ENCODE measurements around the gene DCTPP1. TPM values are rescaled to one million over a fixed set of nuclear protein-coding genes. Genes with fewer than 3 reads are reported as not detected.

DCTPP1 gene
- total and polyA plus RNA-seq, 2 of the 13 experiments (the other 11 are each of a cell fraction or from before 2014, with no cell fraction given), result 54.8 to 74.4 TPM

GRCh38 chr16:30395155-30395991, 34.5 kb downstream of the DCTPP1 start, which contains the start of gene ZNF48 (continued):
- TF ChIP-seq MTERF4 (CRISPR knock-in tag; IDR thresholded peaks at IDR 0.05), result no peak
- peak; percentile 58; the same call in 1 of the 2 replicates for TF ChIP-seq TP53 (CRISPR knock-in tag; conservative IDR thresholded peaks at IDR 0.05)
- peak; percentile 46 for TF ChIP-seq HDAC2 (CRISPR knock-in tag; IDR thresholded peaks at IDR 0.05)
- TF ChIP-seq ZNF281 (CRISPR knock-in tag; IDR thresholded peaks at IDR 0.05; ENCODE audit: borderline replicate concordance), result peak; percentile 67; the same call in 1 of the 2 replicates
- peak; percentile 78; the same call in 1 of the 2 replicates for TF ChIP-seq HIVEP1 (CRISPR knock-in tag; IDR thresholded peaks at IDR 0.05)
- peak; percentile 54; the same call in 1 of the 2 replicates for TF ChIP-seq ZBTB26 (CRISPR knock-in tag; IDR thresholded peaks at IDR 0.05; ENCODE audit: borderline replicate concordance)
- TF ChIP-seq ZNF430 (CRISPR knock-in tag; IDR thresholded peaks at IDR 0.05), result peak; percentile 85
- no peak for TF ChIP-seq E2F2 (CRISPR knock-in tag; IDR thresholded peaks at IDR 0.05; ENCODE audit: borderline replicate concordance)
- no peak for TF ChIP-seq U2AF2 (IDR thresholded peaks at IDR 0.05; ENCODE audit: low read depth, low read length)
- peak; percentile 65; the same call in 1 of the 2 replicates for TF ChIP-seq NCOA1 (CRISPR knock-in tag; IDR thresholded peaks at IDR 0.05)
- TF ChIP-seq JUND (CRISPR knock-in tag; IDR thresholded peaks at IDR 0.05), result 0 out of 2 replicates have a peak, but pooled peaks have one; percentile 35
- TF ChIP-seq KDM6A (CRISPR knock-in tag; IDR thresholded peaks at IDR 0.05; ENCODE audit: low read depth), result no peak
- no peak for TF ChIP-seq MTA3 (CRISPR knock-in tag; IDR thresholded peaks at IDR 0.05)
- peak; percentile 21; the same call in 1 of the 2 replicates for TF ChIP-seq ZNF724P (CRISPR knock-in tag; IDR thresholded peaks at IDR 0.05; ENCODE audit: borderline replicate concordance)
- peak; percentile 46; the same call in 1 of the 2 replicates for TF ChIP-seq ZNF589 (CRISPR knock-in tag; conservative IDR thresholded peaks at IDR 0.05)
- TF ChIP-seq PHF21A (CRISPR knock-in tag; IDR thresholded peaks at IDR 0.05), result peak; percentile 85
- peak; percentile 92 for TF ChIP-seq ZNF891 (CRISPR knock-in tag; IDR thresholded peaks at IDR 0.05)
- peak; percentile 68 for TF ChIP-seq HNRNPK (IDR thresholded peaks at IDR 0.05; ENCODE audit: low read depth, low read length, poor library complexity, severe bottlenecking)
- TF ChIP-seq ZNF737 (CRISPR knock-in tag; IDR thresholded peaks at IDR 0.05; ENCODE audit: borderline replicate concordance), result 0 out of 2 replicates have a peak, but pooled peaks have one; percentile 47
- no peak for TF ChIP-seq HNRNPH1 (optimal IDR thresholded peaks at IDR 0.05; ENCODE audit: low read depth, low read length)
- TF ChIP-seq IRF1 (CRISPR knock-in tag; IDR thresholded peaks at IDR 0.05; ENCODE audit: low read depth), result 0 out of 2 replicates have a peak, but pooled peaks have one; percentile 5
- no peak for TF ChIP-seq FLYWCH1 (CRISPR knock-in tag; IDR thresholded peaks at IDR 0.05)

Data from HepG2 (cell line).